SH-SY5Y (cell line): Measurements from ENCODE around the gene SLC35D1.

Source experiments
- GATA2 ChIP-seq: IDR thresholded peaks from 2 replicates; pipeline ENCODE4 v1.6.1; 2011; ENCODE audit warnings: mild to moderate bottlenecking, low read depth, low read length
- GATA3 ChIP-seq: IDR thresholded peaks from 2 replicates; pipeline ENCODE4 v1.6.1; 2011; ENCODE audit warnings: low read depth, mild to moderate bottlenecking, low read length, moderate library complexity

- TF ChIP-seq GATA3: no peak
- TF ChIP-seq GATA2: no peak
These were observed 33.6 kb downstream of the SLC35D1 start for GRCh38 chr1:67020304-67020703.
